H1 (cell line): ENCODE results near the gene ITGB2. TPM values are rescaled to one million over a fixed set of nuclear protein-coding genes. Genes with fewer than 3 reads are reported as not detected.

ENCODE experiments used
- CTCF ChIA-PET: fragments of 300-600 bp; sonication (Branson Sonifier 250); formaldehyde crosslinking; loops from one replicate; lab custom pipeline; 2021; ENCODE audit not compliant: partially characterized antibody; lab: Charles Lee
- POLR2A ChIA-PET: fragments of 300-600 bp; sonication (Branson Sonifier 250); formaldehyde crosslinking; loops from one replicate; lab custom pipeline; 2021; ENCODE audit warnings: inconsistent platforms; ENCODE audit not compliant: partially characterized antibody; lab: Charles Lee
- DNase-seq, 2 experiments: peaks; one replicate each; pipeline versions ENCODE4 v3.0.0 to v3.0.0-alpha.2; 2010 to 2022; ENCODE audit warnings: low spot score in 2 of 2, low read depth in 1 of 2, mixed read lengths in 1 of 2
- FAIRE-seq: peaks from 2 replicates; lab custom pipeline; 2011; peaks lifted over from hg19 to GRCh38; lab: Jason Lieb, UNC
- H2AFZ ChIP-seq: 2 replicates; pipeline ENCODE4 v1.8.1; 2012; ENCODE audit warnings: low read length, inconsistent platforms
- H2AK5ac ChIP-seq: 2 replicates; pipeline ENCODE4 v1.6.1; 2013; ENCODE audit warnings: low read depth, low read length
- H2BK120ac ChIP-seq: replicated peaks from 2 replicates; pipeline ENCODE3; 2013; ENCODE audit warnings: low read depth, low read length, inconsistent platforms
- H2BK12ac ChIP-seq: 2 replicates; pipeline ENCODE4 v1.6.1; 2013; ENCODE audit warnings: low read depth, low read length
- H2BK15ac ChIP-seq: 2 replicates; pipeline ENCODE4 v1.6.1; 2013; ENCODE audit warnings: low read length
- H2BK20ac ChIP-seq: 2 replicates; pipeline ENCODE4 v1.6.1; 2013; ENCODE audit warnings: low read length
- H2BK5ac ChIP-seq: 2 replicates; pipeline ENCODE4 v1.6.1; 2013; ENCODE audit warnings: low read depth, low read length
- H3K14ac ChIP-seq: 2 replicates; pipeline ENCODE4 v1.6.1; 2013; ENCODE audit warnings: inconsistent platforms; ENCODE audit not compliant: insufficient read length
- H3K18ac ChIP-seq: 2 replicates; pipeline ENCODE4 v1.6.1; 2013; ENCODE audit warnings: low read length; ENCODE audit errors: extremely low read depth
- H3K23ac ChIP-seq: 2 replicates; pipeline ENCODE4 v1.6.1; 2013; ENCODE audit warnings: inconsistent platforms; ENCODE audit not compliant: insufficient read length
- H3K23me2 ChIP-seq: 2 replicates; pipeline ENCODE4 v1.6.1; 2013; ENCODE audit warnings: low read depth, low read length
- H3K27ac ChIP-seq: 2 replicates; pipeline ENCODE4 v1.6.1; 2011; ENCODE audit warnings: low read depth, low read length, inconsistent platforms
- H3K27me3 ChIP-seq, 4 experiments: replicated peaks in 1 of 4; 1 replicate in 1 of 4; 2 replicates in 3 of 4; pipeline versions ENCODE4 v1.6.1 to v1.8.1; 2011 to 2013; ENCODE audit warnings: low read length in 3 of 4, mild to moderate bottlenecking in 3 of 4, inconsistent platforms in 2 of 4, mixed read lengths in 2 of 4, moderate library complexity in 1 of 4; ENCODE audit not compliant: control insufficient read depth in 3 of 4, insufficient read depth in 3 of 4; ENCODE audit errors: extremely low read depth in 1 of 4
- H3K36me3 ChIP-seq, 4 experiments: 2 replicates each; pipeline versions ENCODE4 v1.6.1 to v1.8.1; 2011 to 2013; ENCODE audit warnings: mild to moderate bottlenecking in 4 of 4, low read length in 3 of 4, moderate library complexity in 2 of 4, control low read depth in 1 of 4, inconsistent platforms in 1 of 4; ENCODE audit not compliant: insufficient read depth in 4 of 4, control insufficient read depth in 2 of 4
- H3K4ac ChIP-seq: replicated peaks from 2 replicates; pipeline ENCODE3; 2013; ENCODE audit warnings: low read length, low read depth, mixed read lengths, inconsistent platforms; ENCODE audit not compliant: insufficient read length
- H3K4me1 ChIP-seq, 4 experiments: replicated peaks in 1 of 4; 1 replicate in 1 of 4; 2 replicates in 3 of 4; pipeline versions ENCODE4 v1.6.1 to v1.8.1; 2011 to 2013; ENCODE audit warnings: low read length in 3 of 4, inconsistent platforms in 2 of 4, mixed read lengths in 1 of 4; ENCODE audit not compliant: insufficient read depth in 4 of 4, control insufficient read depth in 3 of 4
- H3K4me2 ChIP-seq, 2 experiments: 2 replicates each; pipeline versions ENCODE4 v1.6.1 to v1.8.1; 2011 to 2013; ENCODE audit warnings: low read depth in 2 of 2, low read length in 2 of 2, control low read depth in 1 of 2, inconsistent platforms in 1 of 2, mild to moderate bottlenecking in 1 of 2; ENCODE audit not compliant: insufficient read depth in 1 of 2
- H3K4me3 ChIP-seq, 4 experiments: fragments of 200-600, 300-600 bp in 1 of 4; sonication (generic), shearing (Covaris generic), sonication (Bioruptor Twin) in 1 of 4; 2 replicates each; pipeline versions ENCODE4 v1.5.1 to v1.8.1; 2011 to 2016; ENCODE audit warnings: low read length in 4 of 4, low read depth in 3 of 4, control low read depth in 2 of 4, inconsistent platforms in 2 of 4, mild to moderate bottlenecking in 2 of 4, mixed read lengths in 1 of 4, moderate library complexity in 1 of 4; ENCODE audit not compliant: insufficient read depth in 2 of 4; ENCODE audit errors: extremely low read depth in 1 of 4
- H3K56ac ChIP-seq: replicated peaks from 2 replicates; pipeline ENCODE3; 2013; ENCODE audit warnings: low read depth, mild to moderate bottlenecking, mixed read lengths, low read length, inconsistent platforms; ENCODE audit not compliant: insufficient read length
- H3K79me1 ChIP-seq: 2 replicates; pipeline ENCODE4 v1.6.1; 2013; ENCODE audit warnings: low read depth, low read length, control low read depth
- H3K79me2 ChIP-seq, 2 experiments: 2 replicates each; pipeline versions ENCODE4 v1.6.1 to v1.8.1; 2012 to 2013; ENCODE audit warnings: low read length in 2 of 2, mild to moderate bottlenecking in 2 of 2, inconsistent platforms in 1 of 2; ENCODE audit not compliant: insufficient read depth in 2 of 2, control insufficient read depth in 1 of 2
- H3K9ac ChIP-seq, 4 experiments: replicated peaks in 1 of 4; 1 replicate in 1 of 4; 2 replicates in 3 of 4; pipeline versions ENCODE4 v1.6.1 to v1.8.1; 2011 to 2013; ENCODE audit warnings: low read depth in 3 of 4, low read length in 3 of 4, control low read depth in 2 of 4, mild to moderate bottlenecking in 2 of 4, moderate library complexity in 2 of 4, inconsistent platforms in 1 of 4; ENCODE audit errors: extremely low read depth in 1 of 4
- H3K9me3 ChIP-seq, 2 experiments: 2 replicates each; pipeline versions ENCODE4 v1.6.1 to v1.8.1; 2012 to 2013; ENCODE audit warnings: mild to moderate bottlenecking in 2 of 2, moderate library complexity in 2 of 2, control low read depth in 1 of 2, inconsistent platforms in 1 of 2, low read depth in 1 of 2, low read length in 1 of 2, mixed read lengths in 1 of 2; ENCODE audit not compliant: insufficient read depth in 2 of 2
- H4K20me1 ChIP-seq, 2 experiments: replicated peaks in 1 of 2; 2 replicates each; pipeline versions ENCODE3 to v1.8.1; 2011 to 2013; ENCODE audit warnings: inconsistent platforms in 2 of 2, low read length in 2 of 2, mild to moderate bottlenecking in 1 of 2; ENCODE audit not compliant: insufficient read depth in 2 of 2, control insufficient read depth in 1 of 2
- H4K5ac ChIP-seq: 2 replicates; pipeline ENCODE4 v1.6.1; 2013; ENCODE audit warnings: low read length, low read depth, mixed read lengths, inconsistent platforms; ENCODE audit not compliant: insufficient read length
- H4K8ac ChIP-seq: 2 replicates; pipeline ENCODE4 v1.8.0; 2013; ENCODE audit warnings: mild to moderate bottlenecking, moderate library complexity, low read length, inconsistent platforms; ENCODE audit not compliant: insufficient read depth; ENCODE audit errors: extremely low read depth
- H4K91ac ChIP-seq: replicated peaks from 2 replicates; pipeline ENCODE3; 2013; ENCODE audit warnings: low read length, mixed read lengths, inconsistent platforms; ENCODE audit not compliant: insufficient read length
- BRCA1 ChIP-seq: IDR thresholded peaks from 2 replicates; pipeline ENCODE4 v1.6.1; 2012; ENCODE audit warnings: low read depth, low read length, improper control_type of control experiment
- JUND ChIP-seq: IDR thresholded peaks from 2 replicates; pipeline ENCODE4 v1.6.1; 2011; ENCODE audit warnings: mild to moderate bottlenecking, improper control_type of control experiment, low read length
- NANOG ChIP-seq: IDR thresholded peaks from 2 replicates; pipeline ENCODE4 v1.6.1; 2011; ENCODE audit warnings: low read length, low read depth, mild to moderate bottlenecking, inconsistent platforms; ENCODE audit not compliant: insufficient read depth, poor library complexity, severe bottlenecking
- RXRA ChIP-seq: IDR thresholded peaks from 2 replicates; pipeline ENCODE4 v1.6.1; 2011; ENCODE audit warnings: low read depth, mild to moderate bottlenecking, low read length, moderate library complexity; ENCODE audit not compliant: insufficient read depth
- SIX5 ChIP-seq: IDR thresholded peaks from 2 replicates; pipeline ENCODE4 v1.6.1; 2011; ENCODE audit warnings: mild to moderate bottlenecking, low read depth, low read length
- WGBS, 2 experiments: shearing (Covaris generic) in 1 of 2; methylation state at CpG; one replicate each; pipeline versions ENCODE4 v1.1.6 to v1.1.7; 2013 to 2015; ENCODE audit warnings: low lambda C conversion rate in 2 of 2, mixed read lengths in 2 of 2, inconsistent platforms in 1 of 2, low coverage in 1 of 2, missing lambda C conversion rate in 1 of 2; ENCODE audit not compliant: insufficient replicate concordance in 2 of 2, insufficient coverage in 1 of 2, insufficient read length in 1 of 2; ENCODE audit errors: extremely low coverage in 1 of 2, missing lambda C conversion rate in 1 of 2; 5-methylcytosine and 5-hydroxymethylcytosine counted together
- polyA plus RNA-seq, 7 experiments: library from polyadenylated mRNA; depleted of rRNA in 3 of 7; stranded (reverse) in 5 of 7; unstranded in 2 of 7; fragments of >200 nt in 5 of 7; fragments of 200-250 nt in 2 of 7; gene quantifications; 1 replicate in 5 of 7; 2 replicates in 1 of 7; 4 replicates in 1 of 7; pipeline versions ENCODE4 v1.2.1 to v1.2.3, GENCODE V29; 2011 to 2013; ENCODE audit warnings: missing spikeins in 2 of 7, mixed read lengths in 2 of 7
- total RNA-seq: library from RNA; stranded (reverse); fragmentation: NEBNext Ultra II Directional; extraction: Animal tissue kit (Norgen Biotek cat#: 25700); gene quantifications from 2 replicates; pipeline ENCODE4 v1.2.1, GENCODE V29; 2021

Gene ITGB2
- total and polyA plus RNA-seq, 2 of the 8 experiments (the other 6 are each of a cell fraction or from before 2014, with no cell fraction given): 0.24 to 0.63 TPM

DNA sequence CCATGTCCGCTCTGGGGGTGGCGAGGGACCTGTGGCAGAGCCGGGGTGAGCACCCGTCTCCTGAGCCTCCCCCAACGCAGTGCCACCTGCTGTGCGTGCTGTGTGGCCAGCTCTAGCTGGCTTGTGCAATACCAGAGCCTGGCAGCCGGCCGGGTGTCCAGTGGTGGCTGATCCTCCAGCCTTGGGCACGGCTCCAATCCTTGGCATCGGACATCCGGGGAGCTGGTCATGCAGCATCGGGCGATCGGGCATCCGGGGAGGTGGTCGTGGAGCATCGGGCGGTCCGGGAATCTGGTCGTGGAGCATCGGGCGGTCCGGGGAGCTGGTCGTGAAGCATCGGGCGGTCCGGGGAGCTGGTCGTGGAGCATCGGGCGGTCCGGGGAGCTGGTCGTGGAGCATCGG lies 27.2 kb upstream of the ITGB2 start:
- Histone ChIP-seq H3K56ac (no peak overlapping the region), H2AFZ (no peak overlapping the region), H3K36me3 (peaks cover 12 to 25% (median 23%) of the 10 kb centered on the region in 4 experiments; a peak in 7 of 8 replicates), H4K20me1 (peaks cover 35 to 55% of the 10 kb centered on the region in 2 experiments), H4K91ac (no peak overlapping the region), H2BK12ac (no peak overlapping the region), H3K23ac (no peak overlapping the region), H2BK20ac (no peak overlapping the region), H4K5ac (no peak overlapping the region), H4K8ac (no peak overlapping the region; the same call in 1 of the 2 replicates), H3K9me3 (no peaks in the 10 kb centered on the region), H3K4me1 (no peaks in the 10 kb centered on the region; a peak in 1 of 7 replicates), H3K79me1 (peaks cover 22% of the 10 kb centered on the region), H3K23me2 (no peaks in the 10 kb centered on the region), H3K4ac (no peak overlapping the region), H3K4me3 (no peak overlapping the region), H3K4me2 (no peak overlapping the region), H2BK15ac (no peak overlapping the region), H3K9ac (no peak overlapping the region), H3K27ac (no peak overlapping the region), H2AK5ac (no peak overlapping the region), H3K79me2 (peaks cover 7 to 74% of the 10 kb centered on the region in 2 experiments; a peak in 3 of 4 replicates), H2BK5ac (no peak overlapping the region), H3K18ac (no peak overlapping the region), H3K14ac (no peak overlapping the region), H2BK120ac (no peak overlapping the region), H3K27me3 (no peaks in the 10 kb centered on the region)
- 91% methylated on average over 15 of the region's 33 CpGs; no CpG with 5 or more reads in 1 of the 2 experiments for WGBS, 2 experiments
- DNase-seq: no peak
- POLR2A ChIA-PET: interaction anchor here (1.2 to 2.8 kb wide), 3 partner anchors 7 to 75 kb away, joined by 3 to 11 read pairs (median 6); partner anchors contain the start of genes PTTG1IP and SLX9
- CTCF ChIA-PET: interaction anchor here (0.8 to 9.6 kb wide), 18 partner anchors 9 to 233 kb away, joined by 3 to 101 read pairs (median 4); no protein-coding TSS in a partner anchor
- no peak for TF ChIP-seq JUND
- no peak for TF ChIP-seq NANOG
- TF ChIP-seq SIX5: no peak
- TF ChIP-seq RXRA: no peak
- TF ChIP-seq BRCA1: no peak
- FAIRE-seq: no peak
